ENCODE results near the gene RTN4RL1. TPM values are rescaled to one million over a fixed set of nuclear protein-coding genes. Genes with fewer than 3 reads are reported as not detected.

Gene RTN4RL1
- total and polyA plus RNA-seq, 12 donors, result 0.81 to 6.3 (median 2.7) TPM

DNA sequence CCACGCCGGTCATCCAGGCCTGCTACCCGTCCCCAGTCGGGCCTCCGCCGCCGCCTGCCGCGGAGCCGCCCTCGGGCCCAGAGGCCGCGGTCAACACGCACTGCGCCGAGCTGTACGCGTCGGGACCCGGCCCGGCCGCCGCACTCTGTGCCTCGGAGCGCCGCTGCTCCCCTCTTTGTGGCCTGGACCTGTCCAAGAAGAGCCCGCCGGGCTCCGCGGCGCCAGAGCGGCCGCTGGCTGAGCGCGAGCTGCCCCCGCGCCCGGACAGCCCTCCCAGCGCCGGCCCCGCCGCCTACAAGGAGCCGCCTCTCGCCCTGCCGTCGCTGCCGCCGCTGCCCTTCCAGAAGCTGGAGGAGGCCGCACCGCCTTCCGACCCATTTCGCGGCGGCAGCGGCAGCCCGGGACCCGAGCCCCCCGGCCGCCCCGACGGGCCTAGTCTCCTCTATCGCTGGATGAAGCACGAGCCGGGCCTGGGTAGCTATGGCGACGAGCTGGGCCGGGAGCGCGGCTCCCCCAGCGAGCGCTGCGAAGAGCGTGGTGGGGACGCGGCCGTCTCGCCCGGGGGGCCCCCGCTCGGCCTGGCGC, 32.1 kb upstream of the RTN4RL1 start:
- peaks cover 32 to 75% (median 64%) of the 10 kb centered on the region in 9 donors for H3K4me1 ChIP-seq
- DNase-seq (no peak), ATAC-seq (no peak)
- WGBS, 2 donors, result 10 to 14% methylated on average over 60 to 81 of the region's 81 CpGs
- TF ChIP-seq CTCF (IDR thresholded peaks at IDR 0.05), result no peak
- peak overlapping the region; percentile 28 to 83 (median 71) for H3K4me3 ChIP-seq
- peaks cover 0 to 59% (median 11%) of the 10 kb centered on the region in 7 donors for H3K27me3 ChIP-seq
- peaks cover 0 to 56% (median 0%) of the 10 kb centered on the region in 9 donors for H3K36me3 ChIP-seq
- peak overlapping the region; percentile 78 to 97 (median 93) for H3K27ac ChIP-seq
- intact Hi-C loops (cut with DNase I), result loop anchor here in 7 of 10 donors (5.0 to 10.0 kb wide), 7 partner anchors 35 to 338 kb away; no protein-coding TSS in a partner anchor
- H3K9me3 ChIP-seq, result no peaks in the 10 kb centered on the region

GRCh38 chr17:2056206-2057174, 31.4 kb upstream of the RTN4RL1 start:
- peaks cover 28 to 73% (median 58%) of the 10 kb centered on the region in 9 donors for H3K4me1 ChIP-seq
- peaks cover 0 to 66% (median 12%) of the 10 kb centered on the region in 7 donors for H3K27me3 ChIP-seq
- intact Hi-C loops (cut with DNase I), result loop anchor here in 7 of 10 donors (5.0 to 10.0 kb wide), 7 partner anchors 36 to 338 kb away; no protein-coding TSS in a partner anchor
- DNase-seq, result no peak
- H3K27ac ChIP-seq, result peak overlapping the region; percentile 78 to 97 (median 93)
- TF ChIP-seq CTCF (IDR thresholded peaks at IDR 0.05), result peak in 3 of 9 donors; percentile 12 to 22 (median 14)
- H3K4me3 ChIP-seq, result peak overlapping the region; percentile 22 to 83 (median 71)
- H3K36me3 ChIP-seq, result peaks cover 0 to 48% (median 0%) of the 10 kb centered on the region in 9 donors
- no peaks in the 10 kb centered on the region for H3K9me3 ChIP-seq
- ATAC-seq, result no peak
- WGBS, 2 donors, result 23% methylated on average over 84 to 85 of the region's 85 CpGs

DNA sequence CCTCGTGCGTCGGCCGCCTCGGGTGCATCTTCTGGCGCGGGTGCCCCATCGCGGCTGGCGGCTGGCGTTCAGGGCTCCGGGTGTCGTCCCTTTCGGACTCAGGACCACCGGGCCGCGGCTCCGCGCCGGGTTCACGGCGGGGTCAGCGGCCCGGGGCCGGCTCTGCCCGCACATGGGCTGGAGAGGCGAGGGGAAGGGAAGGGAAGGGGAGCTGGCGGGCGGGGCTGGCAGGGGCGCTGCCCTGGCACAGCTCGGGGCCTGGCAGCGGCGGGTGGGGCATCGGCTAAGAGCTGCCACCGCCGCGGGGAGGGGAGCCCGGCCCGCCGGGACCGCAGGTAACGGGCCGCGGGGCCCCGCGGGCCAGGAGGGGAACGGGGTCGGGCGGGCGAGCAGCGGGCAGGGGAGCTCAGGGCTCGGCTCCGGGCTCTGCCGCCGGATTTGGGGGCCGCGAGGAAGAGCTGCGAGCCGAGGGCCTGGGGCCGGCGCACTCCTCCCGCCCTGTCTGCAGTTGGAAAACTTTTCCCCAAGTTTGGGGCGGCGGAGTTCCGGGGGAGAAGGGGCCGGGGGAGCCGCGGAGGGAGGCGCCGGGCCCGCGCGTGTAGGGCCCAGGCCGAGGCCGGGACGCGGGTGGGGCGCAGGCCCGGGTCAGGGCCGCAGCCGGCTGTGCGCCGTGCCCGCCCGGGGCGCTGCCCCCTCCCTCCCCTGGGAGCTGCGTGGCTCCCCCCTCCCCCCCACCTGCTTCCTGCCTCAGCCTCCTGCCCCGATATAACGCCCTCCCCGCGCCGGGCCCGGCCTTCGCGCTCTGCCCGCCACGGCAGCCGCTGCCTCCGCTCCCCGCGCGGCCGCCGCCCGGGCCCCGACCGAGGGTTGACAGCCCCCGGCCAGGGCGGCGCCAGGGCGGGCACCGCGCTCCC, 30.4 kb upstream of the RTN4RL1 start:
- WGBS, 2 donors, result 6 to 8% methylated on average over 73 to 113 of the region's 113 CpGs
- Histone ChIP-seq H3K4me3 (peak overlapping the region; percentile 50 to 83 (median 72)), H3K36me3 (peaks cover 0 to 39% (median 0%) of the 10 kb centered on the region in 9 donors), H3K4me1 (peaks cover 30 to 73% (median 58%) of the 10 kb centered on the region in 9 donors), H3K27ac (peak overlapping the region; percentile 78 to 97 (median 93)), H3K27me3 (peaks cover 0 to 75% (median 17%) of the 10 kb centered on the region in 7 donors), H3K9me3 (no peaks in the 10 kb centered on the region)
- TF ChIP-seq CTCF (IDR thresholded peaks at IDR 0.05), result no peak
- DNase-seq (peak in 1 of 2 donors; percentile 68), ATAC-seq (peak in 4 of 8 donors; percentile 0 to 12 (median 3))
- intact Hi-C loops (cut with DNase I), result loop anchor here in 9 of 10 donors (1.0 to 10.0 kb wide), 10 partner anchors 37 to 339 kb away; no protein-coding TSS in a partner anchor
